Kidney epithelial cell (primary cell): ENCODE results near the gene MACROD2. TPM values are rescaled to one million over a fixed set of nuclear protein-coding genes. Genes with fewer than 3 reads are reported as not detected.

Experiments used
- DNase-seq: peaks from one replicate; pipeline ENCODE4 v3.0.0-alpha.2; 2010; ENCODE audit warnings: low read depth
- H3K27me3 ChIP-seq: 2 replicates; pipeline ENCODE4 v1.6.0; 2011; ENCODE audit warnings: low read length; ENCODE audit not compliant: control insufficient read depth, insufficient read depth
- H3K36me3 ChIP-seq: 2 replicates; pipeline ENCODE4 v1.5.1; 2011; ENCODE audit warnings: low read length; ENCODE audit not compliant: control insufficient read depth, insufficient read depth
- H3K4me3 ChIP-seq: 2 replicates; pipeline ENCODE4 v1.5.1; 2011; ENCODE audit warnings: low read depth, mild to moderate bottlenecking, control low read depth, low read length
- total RNA-seq: library from RNA; depleted of rRNA; stranded (reverse); fragments of >200 nt; gene quantifications from 2 replicates; pipeline ENCODE4 v1.2.3, GENCODE V29; 2015
- TF ChIP-seq, protein P1 (sequence below): IDR thresholded peaks from 2 replicates; pipeline ENCODE4 v1.5.1; 2011; ENCODE audit warnings: mild to moderate bottlenecking, moderate library complexity, low read length, control low read depth, inconsistent platforms; ENCODE audit not compliant: insufficient read depth, poor library complexity, severe bottlenecking

The MACROD2 gene
- total RNA-seq, 1 donor from 2014 or later = 0.79 TPM

- no peak overlapping the region for H3K4me3 ChIP-seq
- no peaks in the 10 kb centered on the region for H3K36me3 ChIP-seq
- TF ChIP-seq, protein P1, sequence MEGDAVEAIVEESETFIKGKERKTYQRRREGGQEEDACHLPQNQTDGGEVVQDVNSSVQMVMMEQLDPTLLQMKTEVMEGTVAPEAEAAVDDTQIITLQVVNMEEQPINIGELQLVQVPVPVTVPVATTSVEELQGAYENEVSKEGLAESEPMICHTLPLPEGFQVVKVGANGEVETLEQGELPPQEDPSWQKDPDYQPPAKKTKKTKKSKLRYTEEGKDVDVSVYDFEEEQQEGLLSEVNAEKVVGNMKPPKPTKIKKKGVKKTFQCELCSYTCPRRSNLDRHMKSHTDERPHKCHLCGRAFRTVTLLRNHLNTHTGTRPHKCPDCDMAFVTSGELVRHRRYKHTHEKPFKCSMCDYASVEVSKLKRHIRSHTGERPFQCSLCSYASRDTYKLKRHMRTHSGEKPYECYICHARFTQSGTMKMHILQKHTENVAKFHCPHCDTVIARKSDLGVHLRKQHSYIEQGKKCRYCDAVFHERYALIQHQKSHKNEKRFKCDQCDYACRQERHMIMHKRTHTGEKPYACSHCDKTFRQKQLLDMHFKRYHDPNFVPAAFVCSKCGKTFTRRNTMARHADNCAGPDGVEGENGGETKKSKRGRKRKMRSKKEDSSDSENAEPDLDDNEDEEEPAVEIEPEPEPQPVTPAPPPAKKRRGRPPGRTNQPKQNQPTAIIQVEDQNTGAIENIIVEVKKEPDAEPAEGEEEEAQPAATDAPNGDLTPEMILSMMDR = no peak
- DNase-seq = no peak
- no peaks in the 10 kb centered on the region for H3K27me3 ChIP-seq
Measured at GRCh38 chr20:14778875-14779274, 783.6 kb downstream of the MACROD2 start.

DNA sequence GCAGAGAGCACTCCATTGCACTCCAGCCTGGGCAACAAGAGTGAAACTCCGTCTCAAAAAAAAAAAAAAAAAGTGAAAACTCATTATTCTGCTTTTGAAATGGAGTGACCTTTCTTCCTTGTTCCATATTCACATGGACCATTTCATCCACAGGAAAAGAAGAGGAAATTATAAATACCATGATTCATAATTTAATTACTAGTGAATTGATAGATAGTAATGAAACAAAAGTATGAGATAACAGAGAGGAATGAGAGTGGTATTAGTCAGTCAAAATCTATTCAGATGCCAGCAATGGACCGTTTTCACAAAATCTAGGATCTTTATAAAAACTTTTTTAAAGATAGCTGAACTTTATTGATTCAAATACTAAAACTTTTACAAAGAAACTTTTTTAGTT is 785.2 kb downstream of the MACROD2 start:
- Histone ChIP-seq H3K27me3 (no peaks in the 10 kb centered on the region), H3K4me3 (no peak overlapping the region), H3K36me3 (no peaks in the 10 kb centered on the region)
- TF ChIP-seq, protein P1 = no peak
- no peak for DNase-seq

DNA sequence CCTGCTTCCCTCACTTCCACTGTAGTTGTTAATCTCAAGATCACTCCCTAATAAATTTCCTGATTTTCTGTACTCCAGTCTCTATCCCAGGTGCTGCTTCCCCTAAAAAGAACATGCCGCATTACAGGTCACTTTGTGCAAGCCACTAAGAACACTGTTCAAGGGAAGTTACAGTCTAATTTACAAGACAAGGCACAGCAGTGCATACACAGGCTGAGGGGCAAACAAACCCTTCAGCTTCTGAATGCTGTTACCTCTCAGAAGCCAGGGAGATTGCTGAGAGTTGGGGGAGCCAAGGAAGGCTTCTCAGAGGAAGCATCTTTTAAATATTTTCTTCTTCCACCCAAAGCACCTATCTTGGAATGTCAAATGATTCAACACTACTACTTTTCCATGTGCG is 787.4 kb downstream of the MACROD2 start:
- H3K27me3 ChIP-seq = no peaks in the 10 kb centered on the region
- TF ChIP-seq, protein P1 = no peak
- no peak for DNase-seq
- H3K36me3 ChIP-seq = no peaks in the 10 kb centered on the region
- no peak overlapping the region for H3K4me3 ChIP-seq

GRCh38 chr20:14783766-14784165 is 788.5 kb downstream of the MACROD2 start:
- no peaks in the 10 kb centered on the region for H3K36me3 ChIP-seq
- DNase-seq = no peak
- no peak overlapping the region for H3K4me3 ChIP-seq
- TF ChIP-seq, protein P1 = no peak
- no peaks in the 10 kb centered on the region for H3K27me3 ChIP-seq

- Histone ChIP-seq H3K4me3 (no peak overlapping the region), H3K36me3 (no peaks in the 10 kb centered on the region), H3K27me3 (no peaks in the 10 kb centered on the region)
- TF ChIP-seq, protein P1 = no peak
- DNase-seq = no peak
Measured at GRCh38 chr20:14785065-14785743, 789.9 kb downstream of the MACROD2 start.

DNA sequence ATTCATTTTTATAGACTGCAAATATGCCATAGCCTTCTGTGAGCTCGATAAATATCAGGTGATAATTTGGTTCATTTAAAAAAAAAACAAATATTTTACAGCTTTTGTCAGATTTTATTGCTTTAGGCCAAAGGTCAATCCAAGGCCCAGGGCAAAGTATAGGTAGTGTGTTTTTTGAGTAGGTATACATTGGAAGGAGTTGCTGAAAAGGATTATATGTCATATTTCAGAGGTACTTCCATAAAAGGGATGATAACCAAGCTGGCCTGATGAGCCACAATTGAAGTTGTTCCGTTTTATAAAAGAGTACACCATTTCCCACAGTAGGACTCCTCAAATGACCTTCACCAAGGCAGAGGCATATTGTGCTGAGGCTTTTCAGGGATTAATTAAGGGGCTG is 794.9 kb downstream of the MACROD2 start:
- Histone ChIP-seq H3K4me3 (no peak overlapping the region), H3K36me3 (no peaks in the 10 kb centered on the region), H3K27me3 (no peaks in the 10 kb centered on the region)
- TF ChIP-seq, protein P1 = no peak
- no peak for DNase-seq
